Endothelial cell (in vitro differentiated cells): ENCODE measurements around the gene IQGAP2. TPM values are rescaled to one million over a fixed set of nuclear protein-coding genes. Genes with fewer than 3 reads are reported as not detected.

Experiments
- DNase-seq: peaks from one replicate; pipeline ENCODE4 v3.0.0; 2021; ENCODE audit warnings: low spot score
- H3K27ac Mint-ChIP-seq: one replicate; pipeline ENCODE4 v1.8.0; 2021; ENCODE audit warnings: mixed read lengths, inconsistent platforms; ENCODE audit not compliant: unreplicated experiment
- H3K27me3 Mint-ChIP-seq: one replicate; pipeline ENCODE4 v1.8.0; 2021; ENCODE audit warnings: mild to moderate bottlenecking, moderate library complexity, mixed read lengths, inconsistent platforms; ENCODE audit not compliant: unreplicated experiment
- H3K36me3 Mint-ChIP-seq: one replicate; pipeline ENCODE4 v1.8.0; 2021; ENCODE audit warnings: mild to moderate bottlenecking, low read depth, mixed read lengths, inconsistent platforms; ENCODE audit not compliant: unreplicated experiment
- H3K4me1 Mint-ChIP-seq: one replicate; pipeline ENCODE4 v1.8.0; 2021; ENCODE audit warnings: mild to moderate bottlenecking, mixed read lengths, inconsistent platforms; ENCODE audit not compliant: unreplicated experiment
- H3K4me3 Mint-ChIP-seq: one replicate; pipeline ENCODE4 v1.8.0; 2021; ENCODE audit warnings: mild to moderate bottlenecking, mixed read lengths, inconsistent platforms; ENCODE audit not compliant: unreplicated experiment
- H3K9me3 Mint-ChIP-seq: one replicate; pipeline ENCODE4 v1.8.0; 2021; ENCODE audit warnings: mixed read lengths, inconsistent platforms; ENCODE audit not compliant: unreplicated experiment
- CTCF ChIP-seq: fragments of 200-600 bp; sonication (generic); IDR thresholded peaks from one replicate; pipeline ENCODE4 v1.5.0; 2021; ENCODE audit warnings: antibody characterized with exemption; ENCODE audit not compliant: unreplicated experiment
- total RNA-seq: library from RNA; stranded (reverse); fragmentation: NEBNext Ultra II Directional; extraction: Animal tissue kit (Norgen Biotek cat#: 25700); gene quantifications from one replicate; pipeline ENCODE4 v1.2.1, GENCODE V29; 2021; ENCODE audit not compliant: unreplicated experiment

Gene IQGAP2
- total RNA-seq, 1 donor from 2014 or later: 43.4 TPM

- peaks cover 17% of the 10 kb centered on the region for H3K36me3 Mint-ChIP-seq
- TF ChIP-seq CTCF: no peak
- no peaks in the 10 kb centered on the region for H3K9me3 Mint-ChIP-seq
- H3K27me3 Mint-ChIP-seq: no peaks in the 10 kb centered on the region
- no peak overlapping the region for H3K4me3 Mint-ChIP-seq
- no peak for DNase-seq
- H3K27ac Mint-ChIP-seq: no peak overlapping the region
- peaks cover 5% of the 10 kb centered on the region for H3K4me1 Mint-ChIP-seq
Observed at GRCh38 chr5:76553251-76553650, 150.2 kb downstream of the IQGAP2 start.

GRCh38 chr5:76555114-76555513, 152.0 kb downstream of the IQGAP2 start:
- H3K4me1 Mint-ChIP-seq: peaks cover 11% of the 10 kb centered on the region
- no peak overlapping the region for H3K27ac Mint-ChIP-seq
- H3K27me3 Mint-ChIP-seq: peaks cover 2% of the 10 kb centered on the region
- H3K4me3 Mint-ChIP-seq: no peak overlapping the region
- no peak for DNase-seq
- no peaks in the 10 kb centered on the region for H3K9me3 Mint-ChIP-seq
- peaks cover 16% of the 10 kb centered on the region for H3K36me3 Mint-ChIP-seq
- no peak for TF ChIP-seq CTCF

- Mint-ChIP-seq H3K4me1 (peaks cover 11% of the 10 kb centered on the region), H3K36me3 (peaks cover 10% of the 10 kb centered on the region), H3K9me3 (no peaks in the 10 kb centered on the region), H3K27me3 (peaks cover 2% of the 10 kb centered on the region), H3K27ac (no peak overlapping the region), H3K4me3 (no peak overlapping the region)
- DNase-seq: no peak
- no peak for TF ChIP-seq CTCF
Observed at GRCh38 chr5:76555717-76556116, 152.6 kb downstream of the IQGAP2 start.

- H3K4me3 Mint-ChIP-seq: no peak overlapping the region
- no peak overlapping the region for H3K27ac Mint-ChIP-seq
- peaks cover 2% of the 10 kb centered on the region for H3K27me3 Mint-ChIP-seq
- peaks cover 10% of the 10 kb centered on the region for H3K36me3 Mint-ChIP-seq
- no peaks in the 10 kb centered on the region for H3K9me3 Mint-ChIP-seq
- peaks cover 13% of the 10 kb centered on the region for H3K4me1 Mint-ChIP-seq
- no peak for TF ChIP-seq CTCF
- no peak for DNase-seq
Observed at GRCh38 chr5:76556511-76557221, 153.6 kb downstream of the IQGAP2 start.
